Measurements from ENCODE around the gene ADAMTS14.
A peak's percentile ranks its signal among the peaks of the same experiment; 100 is the strongest.

ADAMTS14 gene

GRCh38 chr10:70791386-70792039 lies 119.2 kb downstream of the ADAMTS14 start:
- in situ Hi-C loops (cut with MboI; ENCODE audit: low pct_unique_long_range_greater_than_20kb, low sequenced_read_pairs), result no loop called here
- DNase-seq, result peak; percentile 34

- no peak for DNase-seq
- in situ Hi-C loops (cut with MboI; ENCODE audit: low pct_unique_long_range_greater_than_20kb, low sequenced_read_pairs), result no loop called here
These were observed 123.3 kb downstream of the ADAMTS14 start for GRCh38 chr10:70795613-70796012.

- DNase-seq, result no peak
- in situ Hi-C loops (cut with MboI; ENCODE audit: low pct_unique_long_range_greater_than_20kb, low sequenced_read_pairs), result no loop called here
These were observed 125.5 kb downstream of the ADAMTS14 start for GRCh38 chr10:70797840-70798239.

- in situ Hi-C loops (cut with MboI; ENCODE audit: low pct_unique_long_range_greater_than_20kb, low sequenced_read_pairs), result no loop called here
- no peak for DNase-seq
These were observed 126.8 kb downstream of the ADAMTS14 start for GRCh38 chr10:70799124-70799523.

- DNase-seq, result no peak
- in situ Hi-C loops (cut with MboI; ENCODE audit: low pct_unique_long_range_greater_than_20kb, low sequenced_read_pairs), result no loop called here
These were observed 129.5 kb downstream of the ADAMTS14 start for GRCh38 chr10:70801854-70802253.

GRCh38 chr10:70803775-70804420 lies 131.6 kb downstream of the ADAMTS14 start:
- in situ Hi-C loops (cut with MboI; ENCODE audit: low pct_unique_long_range_greater_than_20kb, low sequenced_read_pairs), result no loop called here
- no peak for DNase-seq

- DNase-seq, result no peak
- in situ Hi-C loops (cut with MboI; ENCODE audit: low pct_unique_long_range_greater_than_20kb, low sequenced_read_pairs), result no loop called here
These were observed 132.1 kb downstream of the ADAMTS14 start for GRCh38 chr10:70804421-70804808.

- DNase-seq, result no peak
- in situ Hi-C loops (cut with MboI; ENCODE audit: low pct_unique_long_range_greater_than_20kb, low sequenced_read_pairs), result no loop called here
These were observed 133.4 kb downstream of the ADAMTS14 start for GRCh38 chr10:70805619-70806215.

GRCh38 chr10:70806841-70807240 lies 134.5 kb downstream of the ADAMTS14 start:
- DNase-seq, result no peak

GRCh38 chr10:70807556-70807955 lies 135.2 kb downstream of the ADAMTS14 start:
- in situ Hi-C loops (cut with MboI; ENCODE audit: low pct_unique_long_range_greater_than_20kb, low sequenced_read_pairs), result no loop called here
- peak; percentile 41 for DNase-seq

More at GRCh38 chr10:70806841-70807240, 134.5 kb downstream of the ADAMTS14 start:
- in situ Hi-C loops (cut with MboI; ENCODE audit: low pct_unique_long_range_greater_than_20kb, low sequenced_read_pairs), result no loop called here

- in situ Hi-C loops (cut with MboI; ENCODE audit: low pct_unique_long_range_greater_than_20kb, low sequenced_read_pairs), result no loop called here
- no peak for DNase-seq
These were observed 136.8 kb downstream of the ADAMTS14 start for GRCh38 chr10:70809011-70809611.

GRCh38 chr10:70809726-70810125 lies 137.4 kb downstream of the ADAMTS14 start:
- in situ Hi-C loops (cut with MboI; ENCODE audit: low pct_unique_long_range_greater_than_20kb, low sequenced_read_pairs), result loop anchor here (10.0 kb wide), 1 partner anchor 65 kb away; no protein-coding TSS in a partner anchor
- no peak for DNase-seq

GRCh38 chr10:70810967-70811366 lies 138.7 kb downstream of the ADAMTS14 start:
- in situ Hi-C loops (cut with MboI; ENCODE audit: low pct_unique_long_range_greater_than_20kb, low sequenced_read_pairs), result loop anchor here (10.0 kb wide), 1 partner anchor 64 kb away; no protein-coding TSS in a partner anchor
- no peak for DNase-seq

GRCh38 chr10:70811881-70812280 lies 139.6 kb downstream of the ADAMTS14 start:
- in situ Hi-C loops (cut with MboI; ENCODE audit: low pct_unique_long_range_greater_than_20kb, low sequenced_read_pairs), result loop anchor here (10.0 kb wide), 1 partner anchor 63 kb away; no protein-coding TSS in a partner anchor
- no peak for DNase-seq

Data from KBM-7 (cell line).